Astrocyte (in vitro differentiated cells and primary cell): ENCODE data around the gene CTIF. TPM values are rescaled to one million over a fixed set of nuclear protein-coding genes. Genes with fewer than 3 reads are reported as not detected.

Experiments
- DNase-seq: peaks from one replicate; pipeline ENCODE4 v3.0.0-alpha.2; 2010; ENCODE audit warnings: low read depth
- FAIRE-seq: peaks from 2 replicates; lab custom pipeline; 2011; peaks lifted over from hg19 to GRCh38; lab: Jason Lieb, UNC
- H2AFZ ChIP-seq: 2 replicates; pipeline ENCODE4 v1.6.0; 2012; ENCODE audit warnings: low read depth, low read length, inconsistent platforms
- H3K27ac ChIP-seq: 2 replicates; pipeline ENCODE4 v1.5.1; 2011; ENCODE audit warnings: low read depth, low read length, inconsistent platforms
- H3K27me3 ChIP-seq: 2 replicates; pipeline ENCODE4 v1.6.0; 2011; ENCODE audit warnings: low read length, inconsistent platforms; ENCODE audit not compliant: insufficient read depth
- H3K36me3 ChIP-seq: 2 replicates; pipeline ENCODE4 v1.5.1; 2011; ENCODE audit warnings: low read length, inconsistent platforms; ENCODE audit not compliant: insufficient read depth
- H3K4me1 ChIP-seq: 2 replicates; pipeline ENCODE4 v1.5.1; 2011; ENCODE audit warnings: low read length, inconsistent platforms; ENCODE audit not compliant: insufficient read depth
- H3K4me2 ChIP-seq: 2 replicates; pipeline ENCODE4 v1.6.0; 2012; ENCODE audit warnings: low read length, inconsistent platforms
- H3K4me3 ChIP-seq: 2 replicates; pipeline ENCODE4 v1.5.1; 2011; ENCODE audit warnings: low read depth, mild to moderate bottlenecking, low read length, inconsistent platforms; ENCODE audit not compliant: insufficient read depth
- H3K79me2 ChIP-seq: 2 replicates; pipeline ENCODE4 v1.6.0; 2012; ENCODE audit warnings: mild to moderate bottlenecking, low read length, inconsistent platforms; ENCODE audit not compliant: insufficient read depth
- H3K9ac ChIP-seq: 2 replicates; pipeline ENCODE4 v1.6.0; 2012; ENCODE audit warnings: mild to moderate bottlenecking, low read length, inconsistent platforms
- H3K9me3 ChIP-seq: 2 replicates; pipeline ENCODE4 v1.5.1; 2012; ENCODE audit warnings: low read depth, mild to moderate bottlenecking, low read length, inconsistent platforms; ENCODE audit not compliant: insufficient read depth
- H4K20me1 ChIP-seq: 2 replicates; pipeline ENCODE4 v1.6.0; 2012; ENCODE audit warnings: low read length, inconsistent platforms; ENCODE audit not compliant: insufficient read depth
- H3K27ac Mint-ChIP-seq: one replicate; pipeline ENCODE4 v1.8.0; 2021; ENCODE audit warnings: mild to moderate bottlenecking, mixed read lengths; ENCODE audit not compliant: unreplicated experiment
- H3K27me3 Mint-ChIP-seq: one replicate; pipeline ENCODE4 v1.8.0; 2021; ENCODE audit warnings: low read depth, mixed read lengths; ENCODE audit not compliant: unreplicated experiment
- H3K36me3 Mint-ChIP-seq: one replicate; pipeline ENCODE4 v1.8.0; 2021; ENCODE audit warnings: low read depth, mixed read lengths; ENCODE audit not compliant: unreplicated experiment
- H3K4me1 Mint-ChIP-seq: one replicate; pipeline ENCODE4 v1.8.0; 2021; ENCODE audit warnings: low read depth, mixed read lengths; ENCODE audit not compliant: unreplicated experiment
- H3K4me3 Mint-ChIP-seq: one replicate; pipeline ENCODE4 v1.8.0; 2021; ENCODE audit warnings: mild to moderate bottlenecking, moderate library complexity, mixed read lengths; ENCODE audit not compliant: unreplicated experiment
- H3K9me3 Mint-ChIP-seq: one replicate; pipeline ENCODE4 v1.8.0; 2021; ENCODE audit warnings: mild to moderate bottlenecking, mixed read lengths; ENCODE audit not compliant: unreplicated experiment
- EZH2 ChIP-seq: IDR thresholded peaks from 2 replicates; pipeline ENCODE4 v1.6.1; 2012; ENCODE audit warnings: mild to moderate bottlenecking, low read length, inconsistent platforms; ENCODE audit not compliant: insufficient read depth
- total RNA-seq: library from RNA; stranded (reverse); gene quantifications from 2 replicates; pipeline ENCODE4 v1.2.1, GENCODE V29; 2021
- TF ChIP-seq, protein P1 (sequence below): IDR thresholded peaks from 2 replicates; pipeline ENCODE4 v1.5.1; 2011; ENCODE audit warnings: low read depth, mild to moderate bottlenecking, inconsistent platforms, low read length, moderate library complexity; ENCODE audit not compliant: insufficient read depth

The CTIF gene
- total RNA-seq, 1 donor from 2014 or later: 101 TPM

DNA sequence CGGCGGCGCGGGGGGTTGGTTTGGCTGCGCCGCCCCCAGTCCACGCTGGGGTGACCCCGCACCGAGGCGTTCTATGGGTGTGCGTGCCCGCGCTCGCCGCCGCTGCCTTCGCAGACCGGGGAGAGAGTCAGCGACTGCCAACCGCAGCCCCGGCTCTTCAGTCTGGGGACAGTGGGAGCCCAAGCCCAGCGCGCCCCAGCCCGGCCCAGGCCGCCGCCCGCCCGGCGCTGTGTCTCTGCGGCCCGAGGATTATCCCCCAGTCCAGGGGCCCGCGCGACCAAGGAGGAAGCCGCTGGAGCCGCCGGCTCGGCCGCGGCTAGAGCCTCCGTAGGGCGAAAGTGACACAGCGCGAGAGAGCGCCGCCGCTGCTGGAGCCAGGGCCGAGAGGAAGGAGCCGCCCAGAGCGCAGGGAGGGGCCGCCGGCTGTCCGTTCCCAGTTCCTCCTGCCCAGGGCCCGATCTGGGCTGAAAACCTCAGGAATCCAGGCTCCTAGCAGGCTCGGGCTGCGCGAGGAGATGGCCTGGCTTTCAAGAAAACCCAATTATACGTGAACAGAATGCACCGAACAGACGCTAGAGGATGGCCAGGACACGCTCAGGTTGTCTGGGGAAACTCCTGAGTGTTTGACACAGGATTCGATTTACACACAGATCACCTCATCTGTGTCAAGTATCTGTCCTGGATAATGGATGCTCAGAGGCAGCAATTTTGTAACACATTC lies 2.4 kb downstream of the CTIF start:
- Histone ChIP-seq H3K36me3 (no peaks in the 10 kb centered on the region), H2AFZ (peak overlapping the region; percentile 28), H3K4me1 (peaks cover 51% of the 10 kb centered on the region), H3K9me3 (no peaks in the 10 kb centered on the region), H3K4me2 (peak overlapping the region; percentile 98), H3K27ac (peak overlapping the region; percentile 88), H3K9ac (peak overlapping the region; percentile 95), H4K20me1 (peaks cover 48% of the 10 kb centered on the region), H3K4me3 (peak overlapping the region; percentile 75), H3K27me3 (no peaks in the 10 kb centered on the region), H3K79me2 (peaks cover 67% of the 10 kb centered on the region)
- no peaks in the 10 kb centered on the region for H3K9me3 Mint-ChIP-seq
- peaks cover 52% of the 10 kb centered on the region for H3K4me1 Mint-ChIP-seq
- H3K36me3 Mint-ChIP-seq: peaks cover 12% of the 10 kb centered on the region
- H3K4me3 Mint-ChIP-seq: peak overlapping the region; percentile 91
- no peaks in the 10 kb centered on the region for H3K27me3 Mint-ChIP-seq
- no peak for FAIRE-seq
- TF ChIP-seq, protein P1, sequence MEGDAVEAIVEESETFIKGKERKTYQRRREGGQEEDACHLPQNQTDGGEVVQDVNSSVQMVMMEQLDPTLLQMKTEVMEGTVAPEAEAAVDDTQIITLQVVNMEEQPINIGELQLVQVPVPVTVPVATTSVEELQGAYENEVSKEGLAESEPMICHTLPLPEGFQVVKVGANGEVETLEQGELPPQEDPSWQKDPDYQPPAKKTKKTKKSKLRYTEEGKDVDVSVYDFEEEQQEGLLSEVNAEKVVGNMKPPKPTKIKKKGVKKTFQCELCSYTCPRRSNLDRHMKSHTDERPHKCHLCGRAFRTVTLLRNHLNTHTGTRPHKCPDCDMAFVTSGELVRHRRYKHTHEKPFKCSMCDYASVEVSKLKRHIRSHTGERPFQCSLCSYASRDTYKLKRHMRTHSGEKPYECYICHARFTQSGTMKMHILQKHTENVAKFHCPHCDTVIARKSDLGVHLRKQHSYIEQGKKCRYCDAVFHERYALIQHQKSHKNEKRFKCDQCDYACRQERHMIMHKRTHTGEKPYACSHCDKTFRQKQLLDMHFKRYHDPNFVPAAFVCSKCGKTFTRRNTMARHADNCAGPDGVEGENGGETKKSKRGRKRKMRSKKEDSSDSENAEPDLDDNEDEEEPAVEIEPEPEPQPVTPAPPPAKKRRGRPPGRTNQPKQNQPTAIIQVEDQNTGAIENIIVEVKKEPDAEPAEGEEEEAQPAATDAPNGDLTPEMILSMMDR: no peak
- DNase-seq: peak; percentile 76
- H3K27ac Mint-ChIP-seq: peak overlapping the region; percentile 92

DNA sequence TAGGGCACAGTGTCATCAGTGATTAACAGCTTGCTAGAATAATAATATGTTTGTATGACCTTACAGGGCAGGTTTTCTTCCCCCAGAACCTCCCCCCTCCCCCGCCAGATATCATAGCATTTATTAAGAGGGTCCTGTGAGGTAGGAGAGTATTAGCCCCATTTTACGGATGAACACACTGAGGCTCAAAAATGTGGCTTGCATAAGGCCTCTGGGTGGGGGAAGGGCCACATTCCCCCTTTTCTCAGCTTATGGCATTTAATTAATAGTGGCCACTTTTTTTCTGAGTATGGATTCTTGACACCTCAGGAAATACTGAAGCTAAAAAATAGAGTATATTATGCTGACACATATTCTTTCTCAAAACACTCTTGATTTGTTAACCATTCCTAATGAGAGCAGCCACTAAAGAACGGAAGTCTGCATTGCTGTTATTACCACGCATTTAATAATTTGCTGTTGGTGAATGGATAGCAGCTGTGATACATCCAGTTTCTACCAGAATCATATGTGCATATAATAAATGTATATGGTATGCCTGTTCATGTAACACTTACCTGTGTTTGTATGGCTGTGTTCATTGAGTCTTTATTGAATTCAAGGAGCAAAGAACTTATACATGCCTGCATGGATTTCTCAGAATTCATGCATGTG lies 3.0 kb downstream of the CTIF start:
- FAIRE-seq: peak; percentile 17
- Histone ChIP-seq H3K9ac (peak overlapping the region; percentile 95), H3K4me1 (peaks cover 57% of the 10 kb centered on the region), H3K9me3 (no peaks in the 10 kb centered on the region), H3K27me3 (no peaks in the 10 kb centered on the region), H3K79me2 (peaks cover 74% of the 10 kb centered on the region), H2AFZ (no peak overlapping the region), H3K36me3 (no peaks in the 10 kb centered on the region), H3K4me3 (peak overlapping the region; percentile 75), H3K27ac (peak overlapping the region; percentile 88), H3K4me2 (peak overlapping the region; percentile 98), H4K20me1 (peaks cover 55% of the 10 kb centered on the region)
- no peak for DNase-seq
- peak overlapping the region; percentile 92 for H3K27ac Mint-ChIP-seq
- peaks cover 53% of the 10 kb centered on the region for H3K4me1 Mint-ChIP-seq
- no peaks in the 10 kb centered on the region for H3K27me3 Mint-ChIP-seq
- no peaks in the 10 kb centered on the region for H3K9me3 Mint-ChIP-seq
- peak overlapping the region; percentile 91 for H3K4me3 Mint-ChIP-seq
- no peak for TF ChIP-seq EZH2
- TF ChIP-seq, protein P1: no peak
- H3K36me3 Mint-ChIP-seq: peaks cover 12% of the 10 kb centered on the region
